Erythroblast (primary cell): Measurements from ENCODE around the gene MOCOS.

Source experiments
- GATA1 ChIP-seq: IDR thresholded peaks from 2 replicates; pipeline ENCODE4 v1.6.1; 2011; ENCODE audit warnings: low read depth, mild to moderate bottlenecking, control low read depth, low read length, moderate library complexity
- POLR2A ChIP-seq: IDR thresholded peaks from 2 replicates; pipeline ENCODE4 v1.6.1; 2011; ENCODE audit warnings: mild to moderate bottlenecking, low read length

GRCh38 chr18:36241831-36242230, 54.5 kb downstream of the MOCOS start:
- TF ChIP-seq POLR2A (no peak), GATA1 (no peak)
